Measurements from ENCODE around the gene RADIL. TPM values are rescaled to one million over a fixed set of nuclear protein-coding genes. Genes with fewer than 3 reads are reported as not detected.

Gene RADIL
- total RNA-seq, 1 donor from 2014 or later = 2.4 TPM

DNA sequence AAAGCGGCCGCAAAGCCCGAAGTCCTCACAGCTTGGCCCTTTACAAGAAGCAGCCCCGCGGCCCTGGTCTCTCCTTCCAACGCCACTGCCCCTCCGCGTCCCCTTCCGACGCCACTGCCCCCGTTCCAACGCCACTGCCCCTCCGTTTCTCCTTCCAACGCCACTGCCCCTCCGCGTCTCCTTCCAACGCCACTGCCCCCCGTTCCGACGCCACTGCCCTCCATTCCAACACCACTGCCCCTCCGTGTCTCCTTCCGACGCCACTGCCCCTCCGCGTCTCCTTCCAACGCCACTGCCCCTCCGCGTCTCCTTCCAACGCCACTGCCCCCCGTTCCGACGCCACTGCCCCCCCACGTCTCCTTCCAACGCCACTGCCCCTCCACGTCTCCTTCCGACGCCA is 75.0 kb downstream of the RADIL start:
- Mint-ChIP-seq H3K4me1 (ENCODE audit: unreplicated experiment) (no peaks in the 10 kb centered on the region), H3K27ac (ENCODE audit: unreplicated experiment) (no peak overlapping the region), H3K27me3 (ENCODE audit: unreplicated experiment) (peaks cover 4% of the 10 kb centered on the region), H3K9me3 (ENCODE audit: unreplicated experiment) (no peaks in the 10 kb centered on the region), H3K36me3 (ENCODE audit: low read depth, unreplicated experiment) (peaks cover 4% of the 10 kb centered on the region), H3K4me3 (ENCODE audit: unreplicated experiment) (no peak overlapping the region)
- TF ChIP-seq, protein P1, sequence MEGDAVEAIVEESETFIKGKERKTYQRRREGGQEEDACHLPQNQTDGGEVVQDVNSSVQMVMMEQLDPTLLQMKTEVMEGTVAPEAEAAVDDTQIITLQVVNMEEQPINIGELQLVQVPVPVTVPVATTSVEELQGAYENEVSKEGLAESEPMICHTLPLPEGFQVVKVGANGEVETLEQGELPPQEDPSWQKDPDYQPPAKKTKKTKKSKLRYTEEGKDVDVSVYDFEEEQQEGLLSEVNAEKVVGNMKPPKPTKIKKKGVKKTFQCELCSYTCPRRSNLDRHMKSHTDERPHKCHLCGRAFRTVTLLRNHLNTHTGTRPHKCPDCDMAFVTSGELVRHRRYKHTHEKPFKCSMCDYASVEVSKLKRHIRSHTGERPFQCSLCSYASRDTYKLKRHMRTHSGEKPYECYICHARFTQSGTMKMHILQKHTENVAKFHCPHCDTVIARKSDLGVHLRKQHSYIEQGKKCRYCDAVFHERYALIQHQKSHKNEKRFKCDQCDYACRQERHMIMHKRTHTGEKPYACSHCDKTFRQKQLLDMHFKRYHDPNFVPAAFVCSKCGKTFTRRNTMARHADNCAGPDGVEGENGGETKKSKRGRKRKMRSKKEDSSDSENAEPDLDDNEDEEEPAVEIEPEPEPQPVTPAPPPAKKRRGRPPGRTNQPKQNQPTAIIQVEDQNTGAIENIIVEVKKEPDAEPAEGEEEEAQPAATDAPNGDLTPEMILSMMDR (IDR thresholded peaks at IDR 0.05; ENCODE audit: unreplicated experiment) = no peak
- DNase-seq (ENCODE audit: low spot score) = no peak

DNA sequence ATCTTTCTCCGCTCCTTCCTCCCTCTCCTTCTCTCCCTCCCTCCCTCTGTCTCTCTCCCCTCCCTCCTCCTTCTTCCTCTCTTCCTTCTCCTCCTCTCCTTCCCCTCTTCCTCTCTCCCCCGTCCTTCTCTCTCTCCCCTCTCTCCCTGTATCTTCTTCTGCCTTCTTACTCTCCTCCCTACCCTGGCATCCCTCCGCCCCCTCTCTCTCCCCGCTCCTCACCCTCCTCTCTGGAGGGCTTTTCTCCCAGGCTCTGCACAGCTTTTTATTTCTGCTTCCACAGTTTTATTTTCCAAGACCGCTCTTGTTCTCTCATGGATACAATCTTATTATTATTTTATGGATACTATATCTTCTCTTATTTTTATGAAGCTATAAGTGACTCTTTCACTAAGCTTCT is 75.5 kb downstream of the RADIL start:
- Mint-ChIP-seq H3K27me3 (ENCODE audit: unreplicated experiment) (peaks cover 4% of the 10 kb centered on the region), H3K4me1 (ENCODE audit: unreplicated experiment) (no peaks in the 10 kb centered on the region), H3K27ac (ENCODE audit: unreplicated experiment) (no peak overlapping the region), H3K36me3 (ENCODE audit: low read depth, unreplicated experiment) (peaks cover 4% of the 10 kb centered on the region), H3K9me3 (ENCODE audit: unreplicated experiment) (no peaks in the 10 kb centered on the region), H3K4me3 (ENCODE audit: unreplicated experiment) (no peak overlapping the region)
- TF ChIP-seq, protein P1 (IDR thresholded peaks at IDR 0.05; ENCODE audit: unreplicated experiment) = no peak
- DNase-seq (ENCODE audit: low spot score) = no peak

DNA sequence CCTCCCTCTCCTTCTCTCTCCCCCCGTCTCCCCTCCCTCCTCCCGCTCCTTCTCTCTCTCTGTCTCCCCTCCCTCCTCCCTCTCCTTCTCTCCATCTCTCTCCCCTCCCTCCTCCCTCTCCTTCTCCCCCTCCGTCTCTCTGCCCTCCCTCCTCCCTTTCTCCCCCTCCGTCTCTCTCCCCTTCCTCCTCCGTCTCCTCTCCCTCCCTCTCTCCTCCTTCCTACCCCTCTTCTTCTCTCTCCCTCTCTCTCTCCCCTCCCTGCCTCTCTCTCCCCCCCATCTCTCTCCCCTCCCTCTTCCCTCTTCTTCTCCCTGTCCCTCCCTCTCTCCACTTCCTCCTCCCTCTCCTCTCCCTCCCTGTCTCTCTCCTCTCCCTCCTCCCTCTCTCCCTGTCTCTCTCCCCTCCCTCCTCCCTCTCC is 75.9 kb downstream of the RADIL start:
- Mint-ChIP-seq H3K27ac (ENCODE audit: unreplicated experiment) (no peak overlapping the region), H3K36me3 (ENCODE audit: low read depth, unreplicated experiment) (peaks cover 4% of the 10 kb centered on the region), H3K4me3 (ENCODE audit: unreplicated experiment) (no peak overlapping the region), H3K4me1 (ENCODE audit: unreplicated experiment) (no peaks in the 10 kb centered on the region), H3K27me3 (ENCODE audit: unreplicated experiment) (peaks cover 4% of the 10 kb centered on the region), H3K9me3 (ENCODE audit: unreplicated experiment) (no peaks in the 10 kb centered on the region)
- DNase-seq (ENCODE audit: low spot score) = no peak
- TF ChIP-seq, protein P1 (IDR thresholded peaks at IDR 0.05; ENCODE audit: unreplicated experiment) = no peak

DNA sequence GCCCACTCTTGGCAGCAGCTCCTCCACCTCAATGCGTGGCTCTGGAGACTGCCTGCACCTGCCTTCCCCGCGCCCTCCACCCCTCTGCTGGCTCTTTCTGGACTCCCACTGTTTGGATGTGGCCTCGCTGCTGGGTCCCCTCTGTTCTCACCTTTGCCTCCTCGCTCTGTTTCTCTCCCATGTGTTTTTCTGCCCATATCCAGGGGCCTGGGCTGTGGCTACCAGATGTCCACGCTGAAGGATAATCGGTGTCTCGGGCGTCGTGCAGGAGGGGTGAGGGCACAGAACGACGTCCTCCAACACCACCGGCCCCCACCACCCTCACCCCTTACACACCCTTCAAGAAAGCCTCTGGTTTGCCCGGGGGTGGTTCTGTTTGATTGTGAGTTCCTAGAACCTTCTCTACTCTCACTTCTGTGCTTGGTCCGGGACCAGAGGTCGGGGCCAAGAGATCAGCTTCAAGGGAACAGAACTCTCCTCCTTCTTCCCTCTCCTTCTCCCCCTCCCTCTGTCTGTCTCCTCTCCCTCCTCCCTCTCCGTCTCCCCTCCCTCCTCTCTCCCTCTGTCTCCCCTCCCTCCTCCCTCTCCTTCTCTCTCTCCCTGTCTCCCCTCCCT is 76.4 kb downstream of the RADIL start:
- H3K36me3 Mint-ChIP-seq (ENCODE audit: low read depth, unreplicated experiment) = peaks cover 4% of the 10 kb centered on the region
- no peaks in the 10 kb centered on the region for H3K9me3 Mint-ChIP-seq (ENCODE audit: unreplicated experiment)
- no peak for DNase-seq (ENCODE audit: low spot score)
- no peak overlapping the region for H3K27ac Mint-ChIP-seq (ENCODE audit: unreplicated experiment)
- peaks cover 4% of the 10 kb centered on the region for H3K27me3 Mint-ChIP-seq (ENCODE audit: unreplicated experiment)
- TF ChIP-seq, protein P1 (IDR thresholded peaks at IDR 0.05; ENCODE audit: unreplicated experiment) = no peak
- H3K4me3 Mint-ChIP-seq (ENCODE audit: unreplicated experiment) = no peak overlapping the region
- no peaks in the 10 kb centered on the region for H3K4me1 Mint-ChIP-seq (ENCODE audit: unreplicated experiment)

DNA sequence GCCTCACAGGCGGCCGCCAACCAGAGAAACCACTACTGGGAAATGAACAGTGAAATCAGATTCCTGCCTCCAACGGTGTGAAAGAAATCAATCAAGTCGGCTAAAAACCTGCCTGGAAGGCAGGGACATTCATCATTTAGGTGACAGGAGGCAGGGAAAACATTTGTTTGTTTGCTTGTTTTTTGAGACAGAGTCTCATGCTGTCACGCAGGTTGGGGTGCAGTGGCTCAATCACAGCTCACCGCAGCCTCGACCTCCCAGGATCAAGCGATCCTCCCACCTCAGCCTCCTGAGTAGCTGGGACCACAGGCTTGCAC is 77.6 kb downstream of the RADIL start:
- peaks cover 6% of the 10 kb centered on the region for H3K27me3 Mint-ChIP-seq (ENCODE audit: unreplicated experiment)
- H3K27ac Mint-ChIP-seq (ENCODE audit: unreplicated experiment) = no peak overlapping the region
- DNase-seq (ENCODE audit: low spot score) = no peak
- H3K4me3 Mint-ChIP-seq (ENCODE audit: unreplicated experiment) = no peak overlapping the region
- TF ChIP-seq, protein P1 (IDR thresholded peaks at IDR 0.05; ENCODE audit: unreplicated experiment) = no peak
- no peaks in the 10 kb centered on the region for H3K4me1 Mint-ChIP-seq (ENCODE audit: unreplicated experiment)
- no peaks in the 10 kb centered on the region for H3K9me3 Mint-ChIP-seq (ENCODE audit: unreplicated experiment)
- peaks cover 7% of the 10 kb centered on the region for H3K36me3 Mint-ChIP-seq (ENCODE audit: low read depth, unreplicated experiment)
